SU-DHL-6 (cell line): ENCODE data around the gene DLG2.

ENCODE experiments used
- CTCF ChIP-seq: fragments of 200-600 bp; sonication (generic); IDR thresholded peaks from one replicate; pipeline ENCODE4 v1.5.1; 2017; ENCODE audit warnings: antibody characterized with exemption, mild to moderate bottlenecking, low read length, moderate library complexity; ENCODE audit not compliant: insufficient read depth, poor library complexity, severe bottlenecking
- EZH2phosphoT487 ChIP-seq: fragments of 200-600 bp; sonication (generic), shearing (Covaris generic); conservative IDR thresholded peaks from 2 replicates; pipeline ENCODE4 v1.6.1; 2018; ENCODE audit warnings: mild to moderate bottlenecking, antibody characterized with exemption, low read length, moderate library complexity, mixed read lengths

DNA sequence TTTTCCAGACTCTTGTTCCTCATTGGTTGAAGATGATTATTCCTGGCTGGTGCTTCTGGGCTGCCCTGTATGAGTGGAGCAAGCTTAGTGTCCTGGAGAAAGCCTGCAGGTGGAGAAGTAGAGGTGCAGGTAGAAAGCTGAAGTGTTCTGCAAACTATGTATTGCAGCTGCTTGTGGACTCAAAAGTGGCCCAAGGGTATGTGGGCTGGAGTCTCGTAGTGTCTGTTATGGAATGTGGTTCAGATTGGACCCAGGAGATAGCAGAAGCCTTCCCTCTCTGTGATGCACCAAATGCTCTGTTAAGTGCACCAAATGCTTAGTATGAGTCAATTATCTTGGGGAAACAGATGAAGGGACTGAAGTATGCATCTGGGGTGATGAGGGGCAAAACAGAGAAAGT is 2218.2 kb downstream of the DLG2 start:
- TF ChIP-seq CTCF (no peak), EZH2phosphoT487 (no peak)
